Stomach (tissue), 4 donors: ENCODE results near the gene VIL1.

Experiments
- EP300 ChIP-seq: sonication (generic); formaldehyde crosslinking; IDR thresholded peaks from one replicate; pipeline ENCODE4 v1.6.1; 2017; ENCODE audit warnings: antibody characterized with exemption
- POLR2A ChIP-seq, 4 donors: fragments of 450-650 bp; IDR thresholded peaks; one replicate each; pipeline ENCODE4 v1.6.1; 2016; ENCODE audit warnings: antibody characterized with exemption in 4 of 4, control low read depth in 2 of 4, mild to moderate bottlenecking in 1 of 4, moderate library complexity in 1 of 4
- POLR2AphosphoS5 ChIP-seq, 3 donors: sonication (generic); formaldehyde crosslinking; IDR thresholded peaks; one replicate each; pipeline ENCODE4 v1.6.1; 2016; ENCODE audit warnings: antibody characterized with exemption in 3 of 3
- TF ChIP-seq, protein P1 (sequence below), 7 experiments: fragments of 450-650 bp in 4 of 7; fragments of 200-600 bp in 3 of 7; sonication (generic) in 3 of 7; IDR thresholded peaks; one replicate each; pipeline ENCODE4 v1.5.1; 2016 to 2019; ENCODE audit warnings: antibody characterized with exemption in 7 of 7, control low read depth in 2 of 7, mild to moderate bottlenecking in 1 of 7

DNA sequence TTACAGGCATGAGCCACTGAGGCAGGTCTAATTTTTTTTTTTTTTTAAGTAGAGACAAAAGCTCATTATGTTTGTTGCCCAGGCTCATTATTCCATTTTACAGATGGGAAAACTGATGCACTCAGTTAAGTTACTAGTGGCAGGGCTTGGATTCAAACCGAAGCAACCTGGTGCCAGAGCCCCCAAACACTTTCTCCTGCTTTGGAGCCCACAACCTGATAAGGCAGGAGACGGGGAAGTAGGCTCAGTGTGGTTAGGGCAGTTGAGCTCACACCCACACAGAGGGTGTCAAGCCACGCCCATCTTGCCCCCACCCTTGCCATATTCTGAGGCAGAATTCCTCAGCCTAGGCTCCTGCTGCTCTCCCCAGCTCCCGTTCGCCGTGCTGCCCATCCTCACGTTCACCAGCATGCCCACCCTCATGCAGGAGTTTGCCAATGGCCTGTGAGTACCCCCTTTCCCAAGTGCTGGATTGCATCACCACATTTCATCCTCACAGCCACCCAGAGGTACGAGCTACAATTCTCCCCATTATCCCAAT lies 25.1 kb upstream of the VIL1 start:
- no peak for TF ChIP-seq POLR2AphosphoS5 (IDR thresholded peaks at IDR 0.05)
- TF ChIP-seq EP300 = no peak
- no peak for TF ChIP-seq POLR2A (IDR thresholded peaks at IDR 0.05)
- TF ChIP-seq, protein P1, sequence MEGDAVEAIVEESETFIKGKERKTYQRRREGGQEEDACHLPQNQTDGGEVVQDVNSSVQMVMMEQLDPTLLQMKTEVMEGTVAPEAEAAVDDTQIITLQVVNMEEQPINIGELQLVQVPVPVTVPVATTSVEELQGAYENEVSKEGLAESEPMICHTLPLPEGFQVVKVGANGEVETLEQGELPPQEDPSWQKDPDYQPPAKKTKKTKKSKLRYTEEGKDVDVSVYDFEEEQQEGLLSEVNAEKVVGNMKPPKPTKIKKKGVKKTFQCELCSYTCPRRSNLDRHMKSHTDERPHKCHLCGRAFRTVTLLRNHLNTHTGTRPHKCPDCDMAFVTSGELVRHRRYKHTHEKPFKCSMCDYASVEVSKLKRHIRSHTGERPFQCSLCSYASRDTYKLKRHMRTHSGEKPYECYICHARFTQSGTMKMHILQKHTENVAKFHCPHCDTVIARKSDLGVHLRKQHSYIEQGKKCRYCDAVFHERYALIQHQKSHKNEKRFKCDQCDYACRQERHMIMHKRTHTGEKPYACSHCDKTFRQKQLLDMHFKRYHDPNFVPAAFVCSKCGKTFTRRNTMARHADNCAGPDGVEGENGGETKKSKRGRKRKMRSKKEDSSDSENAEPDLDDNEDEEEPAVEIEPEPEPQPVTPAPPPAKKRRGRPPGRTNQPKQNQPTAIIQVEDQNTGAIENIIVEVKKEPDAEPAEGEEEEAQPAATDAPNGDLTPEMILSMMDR (IDR thresholded peaks at IDR 0.05) = no peak
